Prostate gland (tissue), 2 donors: ENCODE measurements around the gene FEZF1. TPM values are rescaled to one million over a fixed set of nuclear protein-coding genes. Genes with fewer than 3 reads are reported as not detected.

Source experiments
- DNase-seq: peaks from one replicate; pipeline ENCODE4 v3.0.0-alpha.2; 2019; ENCODE audit warnings: low spot score
- H3K27ac ChIP-seq, 2 donors: fragments of 200-600 bp; sonication (generic); 2 replicates each; pipeline ENCODE4 v1.5.1; 2017 to 2019
- H3K27me3 ChIP-seq: fragments of 200-600 bp; sonication (generic); replicated peaks from 2 replicates; pipeline ENCODE4 v1.5.1; 2019; ENCODE audit not compliant: insufficient read depth
- H3K36me3 ChIP-seq, 2 donors: fragments of 200-600 bp; sonication (generic); 1 replicate in 1 of 2; 2 replicates in 1 of 2; pipeline versions ENCODE4 v1.5.1 to v1.8.1; 2017 to 2019
- H3K4me1 ChIP-seq: fragments of 200-600 bp; sonication (generic); replicated peaks from 2 replicates; pipeline ENCODE4 v1.5.1; 2019
- H3K4me3 ChIP-seq, 2 donors: fragments of 200-600 bp; sonication (generic); 2 replicates each; pipeline ENCODE4 v1.5.1; 2017 to 2019
- H3K9me3 ChIP-seq: fragments of 200-600 bp; sonication (generic); 2 replicates; pipeline ENCODE4 v1.5.1; 2017
- CTCF ChIP-seq, 4 experiments: fragments of 200-600 bp in 2 of 4; fragments of 450-650 bp in 2 of 4; sonication (generic) in 2 of 4; IDR thresholded peaks; 1 replicate in 3 of 4; 2 replicates in 1 of 4; pipeline ENCODE4 v1.5.1; 2016 to 2019; ENCODE audit warnings: antibody characterized with exemption in 4 of 4, mild to moderate bottlenecking in 2 of 4, moderate library complexity in 2 of 4
- POLR2A ChIP-seq: fragments of 450-650 bp; IDR thresholded peaks from one replicate; pipeline ENCODE4 v1.6.1; 2016; ENCODE audit warnings: antibody characterized with exemption, mild to moderate bottlenecking
- POLR2AphosphoS5 ChIP-seq: sonication (generic); formaldehyde crosslinking; IDR thresholded peaks from one replicate; pipeline ENCODE4 v1.6.1; 2017; ENCODE audit warnings: antibody characterized with exemption
- WGBS: methylation state at CpG from one replicate; pipeline ENCODE4 v1.1.5; 2018; 5-methylcytosine and 5-hydroxymethylcytosine counted together
- intact Hi-C: fragments of 100-400 bp; cut with DNase I; formaldehyde crosslinking; loops from one replicate; pipeline ENCODE4 v1.14.2; 2022
- total RNA-seq, 2 donors: library from RNA; depleted of rRNA; stranded (reverse); fragments of >200 nt; gene quantifications; one replicate each; pipeline ENCODE4 v1.1.0, GENCODE V29; 2016

Gene FEZF1
- total RNA-seq, 2 donors from 2014 or later: 2.6 TPM; not detected in 1

GRCh38 chr7:122311734-122312450 is 7.3 kb upstream of the FEZF1 start:
- Histone ChIP-seq H3K27me3 (peaks cover 35% of the 10 kb centered on the region), H3K36me3 (no peaks in the 10 kb centered on the region), H3K9me3 (no peaks in the 10 kb centered on the region), H3K4me1 (no peaks in the 10 kb centered on the region), H3K4me3 (no peak overlapping the region), H3K27ac (no peak overlapping the region)
- intact Hi-C loops: no loop called here
- 8% methylated on average over 34 of the region's 34 CpGs for WGBS
- no peak for DNase-seq
- no peak for TF ChIP-seq POLR2A
- no peak for TF ChIP-seq CTCF (IDR thresholded peaks at IDR 0.05)
- TF ChIP-seq POLR2AphosphoS5: no peak

- intact Hi-C loops: no loop called here
- Histone ChIP-seq H3K4me1 (no peaks in the 10 kb centered on the region), H3K9me3 (no peaks in the 10 kb centered on the region), H3K27ac (no peak overlapping the region), H3K27me3 (peaks cover 38% of the 10 kb centered on the region), H3K36me3 (no peaks in the 10 kb centered on the region), H3K4me3 (no peak overlapping the region)
- no peak for TF ChIP-seq POLR2AphosphoS5
- TF ChIP-seq POLR2A: no peak
- TF ChIP-seq CTCF (IDR thresholded peaks at IDR 0.05): no peak
- DNase-seq: no peak
- WGBS: 52% methylated on average over 12 of the region's 12 CpGs
These were observed 6.6 kb upstream of the FEZF1 start for GRCh38 chr7:122311050-122311700.

- no peak overlapping the region for H3K27ac ChIP-seq
- no peaks in the 10 kb centered on the region for H3K36me3 ChIP-seq
- 4% methylated on average over 61 of the region's 61 CpGs for WGBS
- H3K4me3 ChIP-seq: peak overlapping the region; percentile 12 to 21
- no peaks in the 10 kb centered on the region for H3K4me1 ChIP-seq
- TF ChIP-seq POLR2A (no peak), POLR2AphosphoS5 (no peak), CTCF (IDR thresholded peaks at IDR 0.05) (no peak)
- DNase-seq: no peak
- H3K9me3 ChIP-seq: no peaks in the 10 kb centered on the region
- peaks cover 43% of the 10 kb centered on the region for H3K27me3 ChIP-seq
- intact Hi-C loops: no loop called here
These were observed 5.8 kb upstream of the FEZF1 start for GRCh38 chr7:122310119-122311021.

GRCh38 chr7:122309421-122309820 is 4.9 kb upstream of the FEZF1 start:
- no peak for DNase-seq
- TF ChIP-seq CTCF (IDR thresholded peaks at IDR 0.05) (no peak), POLR2AphosphoS5 (no peak), POLR2A (no peak)
- H3K27ac ChIP-seq: no peak overlapping the region
- H3K36me3 ChIP-seq: no peaks in the 10 kb centered on the region
- H3K4me1 ChIP-seq: peaks cover 4% of the 10 kb centered on the region
- H3K9me3 ChIP-seq: no peaks in the 10 kb centered on the region
- 44% methylated on average over 3 of the region's 3 CpGs for WGBS
- no peak overlapping the region for H3K4me3 ChIP-seq
- H3K27me3 ChIP-seq: peaks cover 39% of the 10 kb centered on the region
- intact Hi-C loops: no loop called here
